GM18907 (cell line): ENCODE results near the gene DCAF12.
"Not testable (repeated sequence)": the region's sequence is repeated elsewhere in the genome, so short reads cannot be mapped to it uniquely, and the experiment has no call there.

Experiments
- ATAC-seq: cut with Tn5 transposase; IDR thresholded peaks from one replicate; pipeline ENCODE4 v1.9.1; 2021; ENCODE audit warnings: mild to moderate bottlenecking, moderate library complexity; ENCODE audit not compliant: unreplicated experiment

Gene DCAF12

GRCh38 chr9:34126207-34127034, at the start of gene DCAF12:
Gene DCAF12, minus strand, starts transcription at chr9:34126698. Its CDS starts 267 bp downstream, at chr9:34126431.
- peak; percentile 82 for ATAC-seq

- no peak for ATAC-seq
Observed at GRCh38 chr9:34176089-34176488, 49.6 kb upstream of the DCAF12 start.

- peak; percentile 61 for ATAC-seq
Observed at GRCh38 chr9:34171753-34172535, 45.4 kb upstream of the DCAF12 start.

- ATAC-seq, result no peak
Observed at GRCh38 chr9:34170237-34170991, 43.9 kb upstream of the DCAF12 start.

- no peak for ATAC-seq
Observed at GRCh38 chr9:34169125-34169524, 42.6 kb upstream of the DCAF12 start.

- ATAC-seq, result no peak
Observed at GRCh38 chr9:34163434-34163833, 36.9 kb upstream of the DCAF12 start.

- ATAC-seq, result no peak
Observed at GRCh38 chr9:34158362-34158869, 31.9 kb upstream of the DCAF12 start.

GRCh38 chr9:34157898-34158297, 31.4 kb upstream of the DCAF12 start:
- ATAC-seq, result no peak

- no peak for ATAC-seq
Observed at GRCh38 chr9:34157318-34157717, 30.8 kb upstream of the DCAF12 start.

- no peak for ATAC-seq
Observed at GRCh38 chr9:34154057-34154456, 27.6 kb upstream of the DCAF12 start.

- ATAC-seq, result no peak
Observed at GRCh38 chr9:34151398-34151797, 24.9 kb upstream of the DCAF12 start.

- no peak for ATAC-seq
Observed at GRCh38 chr9:34145165-34145564, 18.7 kb upstream of the DCAF12 start.

GRCh38 chr9:34143116-34143515, 16.6 kb upstream of the DCAF12 start:
- no peak for ATAC-seq

- no peak for ATAC-seq
Observed at GRCh38 chr9:34140853-34141252, 14.4 kb upstream of the DCAF12 start.

- no peak for ATAC-seq
Observed at GRCh38 chr9:34139477-34140146, 13.1 kb upstream of the DCAF12 start.

GRCh38 chr9:34138644-34139043, 12.1 kb upstream of the DCAF12 start:
- not testable (repeated sequence) for ATAC-seq

GRCh38 chr9:34134521-34134920, 8.0 kb upstream of the DCAF12 start:
- no peak for ATAC-seq

GRCh38 chr9:34133436-34133949, 7.0 kb upstream of the DCAF12 start:
- no peak for ATAC-seq

GRCh38 chr9:34131571-34131970, 5.1 kb upstream of the DCAF12 start:
- ATAC-seq, result no peak
